GM06990 (cell line): ENCODE results near the gene PHETA1.

Source experiments
- DNase-seq: peaks from one replicate; pipeline ENCODE4 v3.0.0-alpha.2; 2011; ENCODE audit not compliant: insufficient read length; ENCODE audit errors: extremely low read depth
- H3K27me3 ChIP-seq: replicated peaks from 2 replicates; pipeline ENCODE4 v1.6.0; 2011; ENCODE audit warnings: low read length; ENCODE audit not compliant: control insufficient read depth, insufficient read depth
- H3K36me3 ChIP-seq: 2 replicates; pipeline ENCODE4 v1.5.1; 2011; ENCODE audit warnings: low read length; ENCODE audit not compliant: control insufficient read depth, insufficient read depth
- H3K4me3 ChIP-seq: replicated peaks from 2 replicates; pipeline ENCODE4 v1.5.1; 2011; ENCODE audit warnings: low read depth, mild to moderate bottlenecking, control low read depth, low read length
- CTCF ChIP-seq: IDR thresholded peaks from 2 replicates; pipeline ENCODE4 v1.5.1; 2011; ENCODE audit warnings: low read length, control low read depth, mild to moderate bottlenecking, inconsistent platforms; ENCODE audit not compliant: insufficient read depth, poor library complexity, severe bottlenecking

The PHETA1 gene

GRCh38 chr12:111394480-111394879 lies 25.6 kb upstream of the PHETA1 start:
- DNase-seq, result no peak
- Histone ChIP-seq H3K36me3 (no peaks in the 10 kb centered on the region), H3K27me3 (no peaks in the 10 kb centered on the region), H3K4me3 (no peak overlapping the region)
- TF ChIP-seq CTCF, result no peak

GRCh38 chr12:111393700-111394300 lies 24.9 kb upstream of the PHETA1 start:
- TF ChIP-seq CTCF, result no peak
- H3K27me3 ChIP-seq, result no peaks in the 10 kb centered on the region
- DNase-seq, result no peak
- no peak overlapping the region for H3K4me3 ChIP-seq
- H3K36me3 ChIP-seq, result no peaks in the 10 kb centered on the region

GRCh38 chr12:111390910-111391309 lies 22.0 kb upstream of the PHETA1 start:
- no peak overlapping the region for H3K4me3 ChIP-seq
- H3K36me3 ChIP-seq, result no peaks in the 10 kb centered on the region
- TF ChIP-seq CTCF, result no peak
- H3K27me3 ChIP-seq, result no peaks in the 10 kb centered on the region
- no peak for DNase-seq

- DNase-seq, result no peak
- no peaks in the 10 kb centered on the region for H3K27me3 ChIP-seq
- no peaks in the 10 kb centered on the region for H3K36me3 ChIP-seq
- H3K4me3 ChIP-seq, result no peak overlapping the region
- TF ChIP-seq CTCF, result no peak
These were observed 20.7 kb upstream of the PHETA1 start for GRCh38 chr12:111389635-111390034.

GRCh38 chr12:111387747-111388323 lies 18.9 kb upstream of the PHETA1 start:
- TF ChIP-seq CTCF, result no peak
- Histone ChIP-seq H3K36me3 (no peaks in the 10 kb centered on the region), H3K27me3 (no peaks in the 10 kb centered on the region), H3K4me3 (no peak overlapping the region)
- no peak for DNase-seq
